Measurements from ENCODE around the gene WDR17. TPM values are rescaled to one million over a fixed set of nuclear protein-coding genes. Genes with fewer than 3 reads are reported as not detected.

WDR17 gene
- total RNA-seq, 2 donors from 2014 or later, result 3.5 to 7.3 TPM

DNA sequence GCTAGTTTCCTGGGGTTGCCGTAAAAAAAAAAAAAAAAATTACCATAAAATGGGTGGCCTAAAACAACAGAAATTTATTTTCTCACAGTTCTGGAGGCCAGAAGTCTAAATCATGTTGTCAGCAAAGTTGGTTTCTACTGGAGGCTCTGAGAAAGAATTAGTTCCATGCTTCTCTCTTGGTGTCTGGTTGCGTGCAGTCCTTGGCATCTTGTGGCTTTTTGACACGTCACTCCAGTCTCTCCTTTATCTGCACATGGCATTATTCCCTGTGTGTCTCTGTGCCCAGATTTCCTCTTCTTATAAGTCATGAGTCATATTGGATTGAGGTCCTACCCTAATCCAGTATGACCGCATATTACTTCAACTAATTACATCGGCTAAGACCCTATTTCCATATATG lies 91.0 kb downstream of the WDR17 start:
- Histone ChIP-seq H3K4me3 (ENCODE audit: low read length) (no peak overlapping the region), H3K27ac (ENCODE audit: low read depth, low read length) (no peak overlapping the region), H3K9me3 (ENCODE audit: control insufficient read depth, low read length) (no peaks in the 10 kb centered on the region), H3K4me1 (ENCODE audit: control insufficient read depth, insufficient read depth, low read length) (no peaks in the 10 kb centered on the region), H3K27me3 (ENCODE audit: control insufficient read depth, insufficient read depth, low read length, poor library complexity, severe bottlenecking) (no peaks in the 10 kb centered on the region), H3K9ac (ENCODE audit: extremely low read depth, low read length, poor library complexity, severe bottlenecking) (no peak overlapping the region), H3K36me3 (ENCODE audit: control insufficient read depth, insufficient read depth, low read length) (no peaks in the 10 kb centered on the region)
- Mint-ChIP-seq H3K9me3 (no peaks in the 10 kb centered on the region), H3K27ac (no peak overlapping the region), H3K4me3 (no peak overlapping the region), H3K36me3 (ENCODE audit: low read depth) (peaks cover 2% of the 10 kb centered on the region), H3K4me1 (no peaks in the 10 kb centered on the region), H3K27me3 (ENCODE audit: insufficient read depth) (no peaks in the 10 kb centered on the region)
- TF ChIP-seq, protein P1, sequence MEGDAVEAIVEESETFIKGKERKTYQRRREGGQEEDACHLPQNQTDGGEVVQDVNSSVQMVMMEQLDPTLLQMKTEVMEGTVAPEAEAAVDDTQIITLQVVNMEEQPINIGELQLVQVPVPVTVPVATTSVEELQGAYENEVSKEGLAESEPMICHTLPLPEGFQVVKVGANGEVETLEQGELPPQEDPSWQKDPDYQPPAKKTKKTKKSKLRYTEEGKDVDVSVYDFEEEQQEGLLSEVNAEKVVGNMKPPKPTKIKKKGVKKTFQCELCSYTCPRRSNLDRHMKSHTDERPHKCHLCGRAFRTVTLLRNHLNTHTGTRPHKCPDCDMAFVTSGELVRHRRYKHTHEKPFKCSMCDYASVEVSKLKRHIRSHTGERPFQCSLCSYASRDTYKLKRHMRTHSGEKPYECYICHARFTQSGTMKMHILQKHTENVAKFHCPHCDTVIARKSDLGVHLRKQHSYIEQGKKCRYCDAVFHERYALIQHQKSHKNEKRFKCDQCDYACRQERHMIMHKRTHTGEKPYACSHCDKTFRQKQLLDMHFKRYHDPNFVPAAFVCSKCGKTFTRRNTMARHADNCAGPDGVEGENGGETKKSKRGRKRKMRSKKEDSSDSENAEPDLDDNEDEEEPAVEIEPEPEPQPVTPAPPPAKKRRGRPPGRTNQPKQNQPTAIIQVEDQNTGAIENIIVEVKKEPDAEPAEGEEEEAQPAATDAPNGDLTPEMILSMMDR (conservative IDR thresholded peaks at IDR 0.05), result no peak
- 95 to 100% methylated on average over 2 to 5 of the region's 5 CpGs for WGBS, 2 experiments (ENCODE audit: insufficient coverage in 1 of 2, insufficient read length in 1 of 2)
- no peak for DNase-seq

DNA sequence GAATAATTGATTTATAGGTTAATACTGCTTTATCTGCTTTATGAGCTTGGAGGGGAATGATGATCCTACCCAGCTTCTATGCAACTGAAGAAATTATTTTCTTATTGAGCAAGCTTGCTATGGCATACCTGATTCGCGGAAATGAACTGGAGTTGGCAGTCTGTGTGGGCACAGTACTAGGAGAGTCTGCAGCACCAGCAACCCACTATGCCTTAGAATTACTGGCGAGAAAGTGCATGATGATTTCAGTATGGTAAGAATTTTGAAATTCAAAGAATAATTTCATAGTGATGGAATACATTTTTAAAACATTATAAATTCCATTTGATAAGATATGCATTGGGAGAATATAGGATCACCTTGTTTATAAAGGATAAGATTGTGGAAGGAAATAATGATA lies 97.4 kb downstream of the WDR17 start:
- no peaks in the 10 kb centered on the region for H3K27me3 ChIP-seq (ENCODE audit: control insufficient read depth, insufficient read depth, low read length, poor library complexity, severe bottlenecking)
- TF ChIP-seq, protein P1 (conservative IDR thresholded peaks at IDR 0.05), result no peak
- H3K9me3 ChIP-seq (ENCODE audit: control insufficient read depth, low read length), result no peaks in the 10 kb centered on the region
- H3K9ac ChIP-seq (ENCODE audit: extremely low read depth, low read length, poor library complexity, severe bottlenecking), result no peak overlapping the region
- no peaks in the 10 kb centered on the region for H3K36me3 ChIP-seq (ENCODE audit: control insufficient read depth, insufficient read depth, low read length)
- no peak overlapping the region for H3K4me3 Mint-ChIP-seq
- DNase-seq, result no peak
- no peak overlapping the region for H3K4me3 ChIP-seq (ENCODE audit: low read length)
- peaks cover 2% of the 10 kb centered on the region for H3K36me3 Mint-ChIP-seq (ENCODE audit: low read depth)
- no peaks in the 10 kb centered on the region for H3K4me1 ChIP-seq (ENCODE audit: control insufficient read depth, insufficient read depth, low read length)
- no peaks in the 10 kb centered on the region for H3K9me3 Mint-ChIP-seq
- H3K4me1 Mint-ChIP-seq, result no peaks in the 10 kb centered on the region
- no peak overlapping the region for H3K27ac ChIP-seq (ENCODE audit: low read depth, low read length)
- H3K27ac Mint-ChIP-seq, result no peak overlapping the region
- 99% methylated on average over 3 of the region's 3 CpGs; no CpG with 5 or more reads in 1 of the 2 experiments for WGBS, 2 experiments (ENCODE audit: insufficient coverage in 1 of 2, insufficient read length in 1 of 2)
- H3K27me3 Mint-ChIP-seq (ENCODE audit: insufficient read depth), result no peaks in the 10 kb centered on the region

DNA sequence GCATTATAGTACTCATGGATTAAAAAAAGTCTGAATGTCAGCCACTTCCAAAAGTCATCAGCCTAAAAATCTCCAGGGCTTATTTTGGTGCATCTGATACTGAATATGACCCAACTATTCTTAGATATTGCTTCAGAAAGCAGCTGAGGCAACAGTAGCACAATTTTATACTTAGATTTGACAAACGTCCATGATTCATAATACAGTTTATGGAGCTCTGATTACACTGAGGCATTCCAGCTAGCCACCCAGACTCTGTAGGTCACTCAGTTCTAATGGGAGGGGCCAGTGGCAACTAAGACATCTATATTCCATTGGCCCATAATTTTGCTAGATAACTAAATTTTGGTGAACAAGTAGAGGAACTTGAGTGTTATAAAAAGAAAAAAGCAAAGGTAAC lies 119.4 kb downstream of the WDR17 start:
- no peaks in the 10 kb centered on the region for H3K27me3 ChIP-seq (ENCODE audit: control insufficient read depth, insufficient read depth, low read length, poor library complexity, severe bottlenecking)
- H3K9me3 ChIP-seq (ENCODE audit: control insufficient read depth, low read length), result no peaks in the 10 kb centered on the region
- no peak overlapping the region for H3K9ac ChIP-seq (ENCODE audit: extremely low read depth, low read length, poor library complexity, severe bottlenecking)
- TF ChIP-seq, protein P1 (conservative IDR thresholded peaks at IDR 0.05), result no peak
- H3K36me3 ChIP-seq (ENCODE audit: control insufficient read depth, insufficient read depth, low read length), result no peaks in the 10 kb centered on the region
- no peaks in the 10 kb centered on the region for H3K4me1 ChIP-seq (ENCODE audit: control insufficient read depth, insufficient read depth, low read length)
- DNase-seq, result no peak
- 72 to 100% methylated on average over 1 of the region's 1 CpG for WGBS, 2 experiments (ENCODE audit: insufficient coverage in 1 of 2, insufficient read length in 1 of 2)
- Mint-ChIP-seq H3K27me3 (ENCODE audit: insufficient read depth) (no peaks in the 10 kb centered on the region), H3K36me3 (ENCODE audit: low read depth) (no peaks in the 10 kb centered on the region), H3K9me3 (no peaks in the 10 kb centered on the region), H3K4me3 (no peak overlapping the region), H3K4me1 (peaks cover 8% of the 10 kb centered on the region), H3K27ac (no peak overlapping the region)
- H3K4me3 ChIP-seq (ENCODE audit: low read length), result no peak overlapping the region
- no peak overlapping the region for H3K27ac ChIP-seq (ENCODE audit: low read depth, low read length)

All from endodermal cell (in vitro differentiated cells).